Stimulated activated CD4-positive, alpha-beta T cell treated with anti-CD3 and anti-CD28 coated beads, Interleukin-4, amount 100 ng/mL, for 24 hours (primary cell): ENCODE data around the gene CNFN.

Experiments
- DNase-seq: peaks from one replicate; pipeline ENCODE4 v3.0.0-alpha.2; 2020

CNFN gene

DNA sequence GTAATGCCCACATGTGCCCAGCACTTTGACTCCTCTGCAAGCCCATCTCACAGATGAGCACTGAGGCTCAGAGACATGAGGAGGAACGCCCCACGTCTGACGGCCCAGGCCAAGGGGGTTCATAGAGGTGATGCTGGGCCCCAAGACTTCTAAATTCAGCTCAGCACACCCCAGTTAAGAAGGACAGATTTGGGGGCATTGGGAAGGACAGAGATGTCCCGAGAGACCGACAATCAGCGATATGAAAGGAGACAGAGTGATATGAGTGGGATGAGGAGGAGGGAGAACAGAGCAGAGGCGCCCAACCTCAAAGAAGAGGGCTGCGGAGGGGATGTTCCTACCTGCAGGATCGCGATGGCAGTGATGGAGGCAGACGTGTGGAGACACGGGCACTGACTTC is at the start of gene CNFN:
Gene CNFN (minus strand): TSS at position 399 of the 400 bp plus-strand sequence. CDS start 1,260 bp downstream, outside the sequence.
- DNase-seq: no peak

- no peak for DNase-seq
Measured at GRCh38 chr19:42436006-42436405, 45.9 kb upstream of the CNFN start.

GRCh38 chr19:42435316-42435715 is 45.2 kb upstream of the CNFN start:
- DNase-seq: no peak

- DNase-seq: peak; percentile 74
Measured at GRCh38 chr19:42433503-42434260, 43.6 kb upstream of the CNFN start.

GRCh38 chr19:42431486-42431885 is 41.4 kb upstream of the CNFN start:
- DNase-seq: no peak

DNA sequence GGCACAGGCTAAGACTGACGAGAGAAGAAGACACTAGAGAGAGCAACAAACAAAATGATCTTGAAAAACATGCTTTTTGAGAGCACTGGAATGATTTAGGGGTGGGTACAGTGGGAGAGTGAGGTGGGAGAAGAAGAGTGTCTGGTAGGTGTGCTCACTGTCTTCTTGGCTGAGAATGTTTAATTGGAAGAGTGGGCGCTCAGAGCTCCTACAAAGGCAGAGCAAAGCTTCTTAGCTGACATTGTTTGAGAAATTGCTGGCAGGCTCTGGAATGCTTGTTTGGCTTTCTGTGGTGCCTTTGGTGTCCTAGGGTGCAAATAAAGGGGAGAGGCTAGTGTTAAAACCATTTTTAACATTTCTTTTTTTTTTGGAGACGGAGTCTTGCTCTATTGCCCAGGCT is 38.6 kb upstream of the CNFN start:
- no peak for DNase-seq

DNA sequence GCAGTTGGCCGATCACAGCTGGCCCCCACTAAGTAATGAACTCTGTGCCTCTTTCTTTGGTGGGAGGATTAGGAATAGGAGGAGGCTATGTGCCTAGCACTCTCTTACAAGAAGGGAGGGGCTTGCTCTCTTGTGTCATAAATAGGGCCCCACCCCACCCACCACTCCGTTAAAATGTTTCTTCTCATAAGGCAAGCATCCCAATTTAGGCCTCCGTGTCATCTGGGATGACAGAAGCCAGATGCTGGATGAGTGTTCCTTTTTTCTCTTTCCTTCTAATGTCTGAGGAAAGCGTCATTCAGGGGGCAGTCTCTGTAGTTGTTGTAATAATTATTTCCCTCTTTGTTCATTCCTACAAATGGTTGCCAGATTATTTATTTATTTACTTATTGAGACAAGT is 37.2 kb upstream of the CNFN start, which contains the start of gene LIPE:
Gene LIPE (minus strand): TSS at position 76 of the 400 bp plus-strand sequence. CDS start 239 bp downstream, outside the sequence.
- no peak for DNase-seq

- no peak for DNase-seq
Measured at GRCh38 chr19:42426643-42427042, 36.5 kb upstream of the CNFN start.

- DNase-seq: no peak
Measured at GRCh38 chr19:42424712-42425131, 34.6 kb upstream of the CNFN start.

- no peak for DNase-seq
Measured at GRCh38 chr19:42424345-42424707, 34.2 kb upstream of the CNFN start.

GRCh38 chr19:42423462-42424344 is 33.6 kb upstream of the CNFN start:
- DNase-seq: peak; percentile 95

DNA sequence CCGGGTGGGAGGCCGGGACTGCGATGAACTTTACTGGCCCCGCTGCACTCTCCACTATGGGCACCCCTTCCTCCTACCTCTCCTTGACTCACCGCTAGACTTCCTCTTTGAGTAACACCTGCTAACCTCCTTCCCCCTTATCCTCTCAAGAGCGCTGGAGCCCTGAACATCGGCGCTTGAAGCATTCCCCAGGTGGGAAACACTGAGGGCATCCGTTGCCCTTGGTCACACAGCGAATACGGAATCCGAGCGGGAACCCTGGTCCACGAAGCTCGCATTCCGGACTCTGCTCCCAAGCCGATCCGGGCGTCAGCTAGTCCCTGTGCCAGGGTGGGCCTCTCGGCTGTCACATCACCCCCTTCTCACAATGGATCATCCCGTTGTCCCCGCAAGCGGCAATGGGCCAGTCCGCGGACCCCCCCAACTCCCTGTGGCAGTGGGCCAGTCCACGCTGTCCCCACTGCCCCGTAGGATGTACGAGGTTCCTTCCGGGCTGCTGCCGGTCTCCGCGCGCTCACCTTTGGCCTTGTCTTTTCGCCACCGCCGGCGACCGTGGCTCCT is 32.9 kb upstream of the CNFN start:
- DNase-seq: peak; percentile 50

DNA sequence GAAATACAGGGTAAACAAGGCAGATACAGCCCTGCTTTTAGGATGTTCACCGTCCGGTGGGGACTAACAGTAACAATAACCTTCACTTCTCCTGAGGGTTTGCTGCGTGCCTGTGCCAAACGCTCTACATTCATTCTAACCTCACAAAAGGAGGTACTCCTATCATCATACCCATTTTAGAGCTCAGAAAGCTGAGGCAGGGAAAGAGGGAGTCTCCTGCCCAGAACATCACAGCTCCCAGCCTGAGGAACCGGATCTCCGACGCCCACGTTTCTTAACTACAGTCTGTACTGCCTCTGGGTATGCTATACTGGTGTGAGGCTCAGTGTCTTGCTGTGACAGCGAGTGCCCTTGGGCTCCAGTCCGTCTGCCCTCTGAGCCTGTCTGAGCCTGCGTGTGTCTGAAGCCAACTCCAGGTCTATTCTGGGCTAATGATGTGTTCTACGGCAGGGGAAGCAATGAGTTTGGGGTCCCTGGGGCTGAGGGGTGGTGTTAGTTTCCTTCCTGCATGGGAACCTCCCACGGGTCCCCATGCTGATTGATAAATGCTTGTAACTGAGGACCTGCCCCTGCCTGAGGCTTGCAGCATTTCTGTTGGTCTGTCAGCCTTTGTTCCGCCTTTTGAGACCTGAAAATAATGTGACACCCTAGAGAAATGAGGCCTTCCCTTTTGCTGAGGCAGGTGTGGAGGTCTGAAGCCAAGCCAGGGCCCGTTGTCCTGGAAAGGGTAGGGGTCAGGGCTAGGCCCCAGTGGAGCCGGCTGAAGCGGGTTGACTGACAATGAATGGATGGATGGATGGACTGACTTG is 32.2 kb upstream of the CNFN start:
- DNase-seq: no peak

GRCh38 chr19:42421591-42422031 is 31.5 kb upstream of the CNFN start:
- no peak for DNase-seq

- no peak for DNase-seq
Measured at GRCh38 chr19:42421101-42421500, 31.0 kb upstream of the CNFN start.

- peak; percentile 80 for DNase-seq
Measured at GRCh38 chr19:42420055-42420544, 30.0 kb upstream of the CNFN start.

GRCh38 chr19:42419309-42419708 is 29.2 kb upstream of the CNFN start:
- no peak for DNase-seq

- no peak for DNase-seq
Measured at GRCh38 chr19:42412661-42413076, 22.6 kb upstream of the CNFN start.

DNA sequence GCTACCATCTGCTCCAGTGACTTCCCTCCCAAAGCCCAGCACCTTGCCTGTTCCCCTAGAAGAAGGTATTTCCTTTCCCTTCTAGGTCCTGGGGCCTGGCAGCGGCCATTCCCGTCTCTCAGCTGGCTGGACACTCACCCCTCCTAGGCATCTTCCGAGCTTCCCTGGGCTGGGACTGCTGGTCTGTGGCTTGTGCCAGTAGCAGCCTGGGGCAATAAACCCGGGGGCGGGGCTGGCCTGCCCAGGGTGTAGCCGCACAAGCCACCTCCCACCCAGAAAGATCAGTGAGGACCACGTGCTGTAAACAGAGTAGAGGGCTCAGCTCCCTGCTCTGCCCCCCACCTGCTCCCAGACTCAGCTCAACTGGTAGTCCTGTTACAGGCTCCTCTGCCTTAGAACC is 22.1 kb upstream of the CNFN start:
- DNase-seq: no peak

- DNase-seq: no peak
Measured at GRCh38 chr19:42411581-42412178, 21.6 kb upstream of the CNFN start.

- DNase-seq: no peak
Measured at GRCh38 chr19:42410371-42410770, 20.3 kb upstream of the CNFN start.

GRCh38 chr19:42409477-42409876 is 19.4 kb upstream of the CNFN start:
- DNase-seq: no peak
